Stomach smooth muscle (tissue), 2 donors: ENCODE measurements around the gene FNDC4.
"Not testable (repeated sequence)": the region's sequence is repeated elsewhere in the genome, so short reads cannot be mapped to it uniquely, and the experiment has no call there.

Experiments used
- H3K27ac ChIP-seq: one replicate; pipeline ENCODE4 v1.7.0; 2013; ENCODE audit warnings: mild to moderate bottlenecking, low read length, inconsistent platforms
- H3K27me3 ChIP-seq, 2 donors: one replicate each; pipeline ENCODE4 v1.7.0; 2013; ENCODE audit warnings: low read length in 2 of 2; ENCODE audit not compliant: insufficient read depth in 2 of 2, control insufficient read depth in 1 of 2
- H3K36me3 ChIP-seq, 2 donors: one replicate each; pipeline ENCODE4 v1.7.0; 2013; ENCODE audit warnings: low read length in 2 of 2; ENCODE audit not compliant: control insufficient read depth in 2 of 2, insufficient read depth in 2 of 2
- H3K4me1 ChIP-seq: one replicate; pipeline ENCODE4 v1.7.0; 2013; ENCODE audit warnings: low read length; ENCODE audit not compliant: control insufficient read depth, insufficient read depth
- H3K4me3 ChIP-seq, 2 donors: one replicate each; pipeline ENCODE4 v1.7.0; 2013; ENCODE audit warnings: low read length in 2 of 2
- H3K9ac ChIP-seq, 2 donors: one replicate each; pipeline ENCODE4 v1.7.0; 2013; ENCODE audit warnings: low read length in 2 of 2, mild to moderate bottlenecking in 1 of 2
- H3K9me3 ChIP-seq, 2 donors: one replicate each; pipeline ENCODE4 v1.7.0; 2013; ENCODE audit warnings: low read length in 2 of 2; ENCODE audit not compliant: control insufficient read depth in 2 of 2
- donor health status: healthy.
- donor health status: Pancreatic carcinoma.

FNDC4 gene

GRCh38 chr2:27494944-27495554 lies at the start of gene FNDC4:
TSS of gene FNDC4 (minus strand) at chr2:27495200. CDS start at chr2:27494679, 521 bp downstream.
- Histone ChIP-seq H3K4me3 (peak within 1 kb of the TSS; percentile 68 to 77), H3K27ac (no peak within 1 kb of the TSS), H3K36me3 (peaks cover 0 to 3% of the 10 kb centered on the region in 2 donors), H3K4me1 (peaks cover 12% of the 10 kb centered on the region), H3K27me3 (peaks cover 4 to 13% of the 10 kb centered on the region in 2 donors), H3K9me3 (no peaks in the 10 kb centered on the region), H3K9ac (peak within 1 kb of the TSS; percentile 55 to 67)

GRCh38 chr2:27544143-27544821 lies 49.3 kb upstream of the FNDC4 start:
- H3K4me3 ChIP-seq: no peak overlapping the region
- H3K9me3 ChIP-seq: peaks cover 0 to 6% of the 10 kb centered on the region in 2 donors
- H3K27ac ChIP-seq: no peak overlapping the region
- H3K36me3 ChIP-seq: no peaks in the 10 kb centered on the region
- no peak overlapping the region for H3K9ac ChIP-seq
- no peaks in the 10 kb centered on the region for H3K4me1 ChIP-seq
- no peaks in the 10 kb centered on the region for H3K27me3 ChIP-seq

GRCh38 chr2:27539649-27540048 lies 44.6 kb upstream of the FNDC4 start:
- H3K27ac ChIP-seq, H3K9me3 ChIP-seq, H3K27me3 ChIP-seq, H3K4me1 ChIP-seq, H3K9ac ChIP-seq, H3K36me3 ChIP-seq, H3K4me3 ChIP-seq: not testable (repeated sequence)

- H3K27ac ChIP-seq, H3K36me3 ChIP-seq, H3K4me1 ChIP-seq, H3K9ac ChIP-seq, H3K27me3 ChIP-seq, H3K4me3 ChIP-seq, H3K9me3 ChIP-seq: not testable (repeated sequence)
Observed at GRCh38 chr2:27538839-27539450, 43.9 kb upstream of the FNDC4 start.

- no peak overlapping the region for H3K9ac ChIP-seq
- no peaks in the 10 kb centered on the region for H3K4me1 ChIP-seq
- no peaks in the 10 kb centered on the region for H3K36me3 ChIP-seq
- peaks cover 0 to 2% of the 10 kb centered on the region in 2 donors for H3K27me3 ChIP-seq
- no peak overlapping the region for H3K4me3 ChIP-seq
- H3K27ac ChIP-seq: no peak overlapping the region
- H3K9me3 ChIP-seq: no peaks in the 10 kb centered on the region
Observed at GRCh38 chr2:27537287-27537686, 42.3 kb upstream of the FNDC4 start.

- Histone ChIP-seq H3K36me3 (no peaks in the 10 kb centered on the region), H3K27me3 (no peaks in the 10 kb centered on the region), H3K9me3 (no peaks in the 10 kb centered on the region), H3K27ac (no peak overlapping the region), H3K9ac (no peak overlapping the region), H3K4me1 (no peaks in the 10 kb centered on the region), H3K4me3 (no peak overlapping the region)
Observed at GRCh38 chr2:27531983-27532382, 37.0 kb upstream of the FNDC4 start.

- H3K9me3 ChIP-seq: no peaks in the 10 kb centered on the region
- no peaks in the 10 kb centered on the region for H3K4me1 ChIP-seq
- H3K9ac ChIP-seq: no peak overlapping the region
- no peaks in the 10 kb centered on the region for H3K36me3 ChIP-seq
- no peak overlapping the region for H3K4me3 ChIP-seq
- no peaks in the 10 kb centered on the region for H3K27me3 ChIP-seq
- H3K27ac ChIP-seq: no peak overlapping the region
Observed at GRCh38 chr2:27527182-27527581, 32.2 kb upstream of the FNDC4 start.

- Histone ChIP-seq H3K27me3 (peaks cover 0 to 9% of the 10 kb centered on the region in 2 donors), H3K27ac (no peak overlapping the region), H3K36me3 (no peaks in the 10 kb centered on the region), H3K9me3 (no peaks in the 10 kb centered on the region), H3K9ac (no peak overlapping the region), H3K4me3 (no peak overlapping the region), H3K4me1 (no peaks in the 10 kb centered on the region)
Observed at GRCh38 chr2:27522400-27522945, 27.5 kb upstream of the FNDC4 start.

GRCh38 chr2:27520316-27520715 lies 25.3 kb upstream of the FNDC4 start:
- Histone ChIP-seq H3K4me3 (no peak overlapping the region), H3K27me3 (peaks cover 0 to 9% of the 10 kb centered on the region in 2 donors), H3K36me3 (no peaks in the 10 kb centered on the region), H3K27ac (no peak overlapping the region), H3K9ac (no peak overlapping the region), H3K9me3 (no peaks in the 10 kb centered on the region), H3K4me1 (no peaks in the 10 kb centered on the region)

GRCh38 chr2:27518782-27519113 lies 23.7 kb upstream of the FNDC4 start:
- no peak overlapping the region for H3K4me3 ChIP-seq
- no peaks in the 10 kb centered on the region for H3K36me3 ChIP-seq
- H3K27me3 ChIP-seq: peaks cover 0 to 9% of the 10 kb centered on the region in 2 donors
- no peaks in the 10 kb centered on the region for H3K4me1 ChIP-seq
- H3K9me3 ChIP-seq: no peaks in the 10 kb centered on the region
- no peak overlapping the region for H3K27ac ChIP-seq
- H3K9ac ChIP-seq: no peak overlapping the region
